ENCODE data around the gene TRIM5.
"Not testable (repeated sequence)": the region's sequence is repeated elsewhere in the genome, so short reads cannot be mapped to it uniquely, and the experiment has no call there.

TRIM5 gene, protein sequence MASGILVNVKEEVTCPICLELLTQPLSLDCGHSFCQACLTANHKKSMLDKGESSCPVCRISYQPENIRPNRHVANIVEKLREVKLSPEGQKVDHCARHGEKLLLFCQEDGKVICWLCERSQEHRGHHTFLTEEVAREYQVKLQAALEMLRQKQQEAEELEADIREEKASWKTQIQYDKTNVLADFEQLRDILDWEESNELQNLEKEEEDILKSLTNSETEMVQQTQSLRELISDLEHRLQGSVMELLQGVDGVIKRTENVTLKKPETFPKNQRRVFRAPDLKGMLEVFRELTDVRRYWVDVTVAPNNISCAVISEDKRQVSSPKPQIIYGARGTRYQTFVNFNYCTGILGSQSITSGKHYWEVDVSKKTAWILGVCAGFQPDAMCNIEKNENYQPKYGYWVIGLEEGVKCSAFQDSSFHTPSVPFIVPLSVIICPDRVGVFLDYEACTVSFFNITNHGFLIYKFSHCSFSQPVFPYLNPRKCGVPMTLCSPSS

DNA sequence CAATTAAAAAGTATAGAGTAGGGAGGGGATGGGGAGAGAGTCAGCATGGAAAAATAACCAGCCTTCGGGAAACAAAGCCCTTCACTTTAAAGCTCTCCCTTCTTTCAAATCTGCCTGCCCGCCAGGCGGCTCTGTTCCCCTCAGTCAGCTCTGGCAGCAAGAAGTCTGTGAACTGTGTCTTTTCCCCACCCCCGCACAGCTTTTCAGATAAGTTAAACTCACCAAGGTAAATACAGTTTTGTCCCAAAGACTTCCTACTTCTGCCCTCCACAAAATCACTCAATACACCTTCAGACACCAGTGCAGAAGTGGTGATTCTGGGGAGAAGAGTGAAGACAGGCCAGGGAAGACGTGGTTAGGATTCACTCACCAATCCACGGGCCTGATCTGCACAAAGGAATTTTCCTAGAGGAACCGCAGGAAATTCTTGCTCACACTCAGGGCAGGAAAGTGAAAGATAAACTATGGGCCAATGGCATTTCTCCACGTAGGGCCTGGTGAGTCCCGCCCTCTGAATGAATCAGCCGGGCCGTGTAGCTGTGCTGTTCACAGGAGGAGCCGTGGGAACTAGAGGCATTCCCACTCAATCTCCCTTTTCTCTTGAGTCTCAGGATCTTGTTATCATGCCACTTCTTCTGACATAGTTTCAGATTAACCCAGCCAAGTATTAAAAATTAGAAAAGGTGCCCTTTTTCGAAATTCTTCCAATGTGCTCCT is at the start of gene TRIM5:
TSS of gene TRIM5 (minus strand) at position 429 of the 717 bp plus-strand sequence. CDS start 4,897 bp downstream, outside the sequence.
- in situ Hi-C loops (cut with HindIII; ENCODE audit: low sequenced_read_pairs) = no loop called here
- H3K4me3 ChIP-seq (ENCODE audit: low read depth, low read length) = peak within 1 kb of the TSS; percentile 58
- DNase-seq (ENCODE audit: low read depth, low spot score) = peak; percentile 98
- TF ChIP-seq, protein P1, sequence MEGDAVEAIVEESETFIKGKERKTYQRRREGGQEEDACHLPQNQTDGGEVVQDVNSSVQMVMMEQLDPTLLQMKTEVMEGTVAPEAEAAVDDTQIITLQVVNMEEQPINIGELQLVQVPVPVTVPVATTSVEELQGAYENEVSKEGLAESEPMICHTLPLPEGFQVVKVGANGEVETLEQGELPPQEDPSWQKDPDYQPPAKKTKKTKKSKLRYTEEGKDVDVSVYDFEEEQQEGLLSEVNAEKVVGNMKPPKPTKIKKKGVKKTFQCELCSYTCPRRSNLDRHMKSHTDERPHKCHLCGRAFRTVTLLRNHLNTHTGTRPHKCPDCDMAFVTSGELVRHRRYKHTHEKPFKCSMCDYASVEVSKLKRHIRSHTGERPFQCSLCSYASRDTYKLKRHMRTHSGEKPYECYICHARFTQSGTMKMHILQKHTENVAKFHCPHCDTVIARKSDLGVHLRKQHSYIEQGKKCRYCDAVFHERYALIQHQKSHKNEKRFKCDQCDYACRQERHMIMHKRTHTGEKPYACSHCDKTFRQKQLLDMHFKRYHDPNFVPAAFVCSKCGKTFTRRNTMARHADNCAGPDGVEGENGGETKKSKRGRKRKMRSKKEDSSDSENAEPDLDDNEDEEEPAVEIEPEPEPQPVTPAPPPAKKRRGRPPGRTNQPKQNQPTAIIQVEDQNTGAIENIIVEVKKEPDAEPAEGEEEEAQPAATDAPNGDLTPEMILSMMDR (IDR thresholded peaks at IDR 0.05; ENCODE audit: low read depth, low read length) = peak; percentile 75

DNA sequence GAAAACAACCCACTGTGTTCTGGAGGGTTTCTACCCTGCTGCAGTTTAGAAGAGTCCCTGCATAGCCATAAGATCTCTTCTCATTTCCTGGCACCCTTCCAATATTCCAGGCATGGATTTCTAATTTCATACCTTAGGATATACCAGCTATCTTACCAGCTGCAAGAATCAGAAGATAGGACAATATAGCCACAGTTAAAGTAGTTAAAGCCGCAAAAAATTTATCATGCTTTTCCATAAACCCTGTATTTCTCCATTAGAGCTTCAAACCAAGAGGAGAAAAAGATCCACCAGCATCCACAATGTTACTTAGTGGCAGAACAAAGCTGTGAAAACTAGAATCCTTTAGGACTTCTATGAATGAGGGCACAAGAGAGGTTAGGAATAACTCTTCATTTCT is 42.8 kb upstream of the TRIM5 start:
- in situ Hi-C loops (cut with HindIII; ENCODE audit: low sequenced_read_pairs) = no loop called here
- no peak overlapping the region for H3K4me3 ChIP-seq (ENCODE audit: low read depth, low read length)
- no peak for DNase-seq (ENCODE audit: low read depth, low spot score)
- TF ChIP-seq, protein P1 (IDR thresholded peaks at IDR 0.05; ENCODE audit: low read depth, low read length) = no peak

DNA sequence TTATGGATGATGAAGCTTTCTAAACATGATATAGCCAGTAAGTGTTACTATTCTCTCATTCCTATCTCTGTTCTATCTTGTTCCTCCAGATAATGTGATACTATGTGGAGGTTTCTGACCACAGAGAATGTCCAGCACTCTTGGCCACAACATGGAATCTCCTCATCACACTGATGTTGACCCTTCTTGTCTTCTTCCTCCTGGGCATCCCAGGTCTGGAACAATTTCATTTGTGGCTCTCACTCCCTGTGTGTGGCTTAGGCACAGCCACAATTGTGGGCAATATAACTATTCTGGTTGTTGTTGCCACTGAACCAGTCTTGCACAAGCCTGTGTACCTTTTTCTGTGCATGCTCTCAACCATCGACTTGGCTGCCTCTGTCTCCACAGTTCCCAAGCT is 41.5 kb upstream of the TRIM5 start:
- no peak for DNase-seq (ENCODE audit: low read depth, low spot score)
- in situ Hi-C loops (cut with HindIII; ENCODE audit: low sequenced_read_pairs) = no loop called here
- no peak overlapping the region for H3K4me3 ChIP-seq (ENCODE audit: low read depth, low read length)
- TF ChIP-seq, protein P1 (IDR thresholded peaks at IDR 0.05; ENCODE audit: low read depth, low read length) = no peak

DNA sequence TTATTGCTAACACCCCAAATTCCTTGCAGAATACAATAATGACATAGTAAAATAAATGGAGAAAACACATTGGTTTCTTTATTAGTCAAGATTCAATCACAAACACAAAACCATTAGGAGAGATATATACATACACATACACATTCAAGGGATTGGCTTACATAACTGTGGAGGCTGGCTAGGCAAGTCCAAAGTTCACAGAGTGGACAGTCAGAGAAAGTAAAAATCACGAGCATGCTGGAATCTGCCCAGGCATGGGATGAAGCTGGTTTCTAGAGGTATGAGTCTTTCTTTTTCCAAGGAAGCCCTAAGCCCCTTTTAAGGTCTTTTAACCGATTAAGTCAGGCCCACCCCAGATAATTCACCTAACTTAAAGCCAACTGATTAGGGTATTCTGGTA is 37.7 kb upstream of the TRIM5 start:
- no peak overlapping the region for H3K4me3 ChIP-seq (ENCODE audit: low read depth, low read length)
- no peak for DNase-seq (ENCODE audit: low read depth, low spot score)
- TF ChIP-seq, protein P1 (IDR thresholded peaks at IDR 0.05; ENCODE audit: low read depth, low read length) = no peak
- in situ Hi-C loops (cut with HindIII; ENCODE audit: low sequenced_read_pairs) = no loop called here

DNA sequence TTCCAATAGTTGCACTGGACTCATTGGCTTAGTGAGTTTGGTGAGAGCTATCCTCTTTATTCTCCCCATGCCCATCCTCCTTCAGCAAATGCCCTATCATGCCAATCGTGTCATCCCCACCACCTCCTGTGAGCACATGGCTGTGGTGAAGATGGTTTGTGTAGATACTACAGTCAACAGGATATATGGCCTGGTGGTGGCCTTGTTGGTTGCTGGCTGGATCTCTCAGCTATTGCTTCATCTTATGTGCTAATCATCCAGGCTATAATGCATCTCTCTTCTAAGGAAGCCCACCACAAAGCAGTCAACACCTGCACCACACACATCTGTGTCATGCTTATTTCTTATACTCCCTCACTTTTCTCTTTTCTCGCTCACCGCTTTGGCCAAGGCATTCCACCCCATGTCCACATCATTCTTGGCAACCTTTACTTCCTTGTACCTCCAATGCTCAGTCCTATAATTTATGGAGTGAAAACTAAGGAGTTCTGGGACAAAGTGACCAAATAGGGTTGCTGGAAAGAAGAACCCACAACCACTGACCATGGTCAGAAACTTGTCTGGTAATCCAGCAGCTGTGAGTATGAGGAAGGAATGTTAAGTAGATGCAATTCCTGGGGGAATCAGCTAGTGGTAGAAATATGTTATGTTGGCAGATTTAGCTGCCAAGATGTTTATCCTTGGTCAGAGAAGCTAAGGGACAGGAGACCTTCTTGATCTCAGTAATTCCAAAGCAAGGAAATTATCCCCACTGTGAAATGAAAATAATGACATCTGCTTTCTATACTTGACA is 35.0 kb upstream of the TRIM5 start:
- no peak overlapping the region for H3K4me3 ChIP-seq (ENCODE audit: low read depth, low read length)
- peak; percentile 18 for DNase-seq (ENCODE audit: low read depth, low spot score)
- TF ChIP-seq, protein P1 (IDR thresholded peaks at IDR 0.05; ENCODE audit: low read depth, low read length) = no peak
- in situ Hi-C loops (cut with HindIII; ENCODE audit: low sequenced_read_pairs) = no loop called here

DNA sequence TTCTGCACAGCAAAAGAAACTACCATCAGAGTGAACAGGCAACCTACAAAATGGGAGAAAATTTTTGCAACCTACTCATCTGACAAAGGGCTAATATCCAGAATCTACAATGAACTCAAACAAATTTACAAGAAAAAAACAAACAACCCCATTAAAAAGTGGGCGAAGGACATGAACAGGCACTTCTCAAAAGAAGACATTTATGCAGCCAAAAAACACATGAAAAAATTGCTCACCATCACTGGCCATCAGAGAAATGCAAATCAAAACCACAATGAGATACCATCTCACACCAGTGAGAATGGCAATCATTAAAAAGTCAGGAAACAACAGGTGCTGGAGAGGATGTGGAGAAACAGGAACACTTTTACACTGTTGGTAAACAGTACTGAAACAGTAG is 31.6 kb upstream of the TRIM5 start:
- H3K4me3 ChIP-seq (ENCODE audit: low read depth, low read length); in situ Hi-C loops (cut with HindIII; ENCODE audit: low sequenced_read_pairs); DNase-seq (ENCODE audit: low read depth, low spot score): not testable (repeated sequence)

Measured in astrocyte of the spinal cord (primary cell).